ENCODE data around the gene SCT.

- TF ChIP-seq ZFX (IDR thresholded peaks at IDR 0.05; ENCODE audit: borderline replicate concordance): no peak
- TF ChIP-seq, protein P1, sequence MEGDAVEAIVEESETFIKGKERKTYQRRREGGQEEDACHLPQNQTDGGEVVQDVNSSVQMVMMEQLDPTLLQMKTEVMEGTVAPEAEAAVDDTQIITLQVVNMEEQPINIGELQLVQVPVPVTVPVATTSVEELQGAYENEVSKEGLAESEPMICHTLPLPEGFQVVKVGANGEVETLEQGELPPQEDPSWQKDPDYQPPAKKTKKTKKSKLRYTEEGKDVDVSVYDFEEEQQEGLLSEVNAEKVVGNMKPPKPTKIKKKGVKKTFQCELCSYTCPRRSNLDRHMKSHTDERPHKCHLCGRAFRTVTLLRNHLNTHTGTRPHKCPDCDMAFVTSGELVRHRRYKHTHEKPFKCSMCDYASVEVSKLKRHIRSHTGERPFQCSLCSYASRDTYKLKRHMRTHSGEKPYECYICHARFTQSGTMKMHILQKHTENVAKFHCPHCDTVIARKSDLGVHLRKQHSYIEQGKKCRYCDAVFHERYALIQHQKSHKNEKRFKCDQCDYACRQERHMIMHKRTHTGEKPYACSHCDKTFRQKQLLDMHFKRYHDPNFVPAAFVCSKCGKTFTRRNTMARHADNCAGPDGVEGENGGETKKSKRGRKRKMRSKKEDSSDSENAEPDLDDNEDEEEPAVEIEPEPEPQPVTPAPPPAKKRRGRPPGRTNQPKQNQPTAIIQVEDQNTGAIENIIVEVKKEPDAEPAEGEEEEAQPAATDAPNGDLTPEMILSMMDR (IDR thresholded peaks at IDR 0.05): no peak
These were observed 12.1 kb downstream of the SCT start for GRCh38 chr11:614623-615503.
